Activated naive CD8-positive, alpha-beta T cell treated with anti-CD3 and anti-CD28 coated beads, Interleukin-2, amount 50 U/mL, for 24 hours (primary cell): Measurements from ENCODE around the gene LNX2.

Source experiments
- ATAC-seq: fragments of 150-1000 bp; cut with Tn5 transposase; one replicate; pipeline ENCODE4 v1.10.0; 2021
- DNase-seq: peaks from one replicate; pipeline ENCODE4 v3.0.0; 2021
- H3K27ac Mint-ChIP-seq: one replicate; pipeline ENCODE4 v1.8.0; 2021; ENCODE audit warnings: mild to moderate bottlenecking, mixed read lengths
- H3K27me3 Mint-ChIP-seq: one replicate; pipeline ENCODE4 v1.8.0; 2021; ENCODE audit warnings: mixed read lengths
- H3K36me3 Mint-ChIP-seq: one replicate; pipeline ENCODE4 v1.8.0; 2021; ENCODE audit warnings: low read depth, mixed read lengths
- H3K4me1 Mint-ChIP-seq: one replicate; pipeline ENCODE4 v1.8.0; 2021; ENCODE audit warnings: mixed read lengths
- H3K4me3 Mint-ChIP-seq: one replicate; pipeline ENCODE4 v1.8.0; 2021; ENCODE audit warnings: mild to moderate bottlenecking, moderate library complexity, mixed read lengths
- H3K9me3 Mint-ChIP-seq: one replicate; pipeline ENCODE4 v1.8.0; 2021; ENCODE audit warnings: mixed read lengths

LNX2 gene

GRCh38 chr13:27620377-27621115 lies at the start of gene LNX2:
Gene LNX2, minus strand, starts transcription at chr13:27620529. Its CDS starts 38,826 bp downstream, at chr13:27581703.
- Mint-ChIP-seq H3K4me3 (peak within 1 kb of the TSS; percentile 86), H3K27me3 (no peaks in the 10 kb centered on the region), H3K4me1 (peaks cover 55% of the 10 kb centered on the region), H3K27ac (peak within 1 kb of the TSS; percentile 86), H3K9me3 (no peaks in the 10 kb centered on the region), H3K36me3 (peaks cover 33% of the 10 kb centered on the region)
- ATAC-seq (peak; percentile 97), DNase-seq (peak; percentile 97)

DNA sequence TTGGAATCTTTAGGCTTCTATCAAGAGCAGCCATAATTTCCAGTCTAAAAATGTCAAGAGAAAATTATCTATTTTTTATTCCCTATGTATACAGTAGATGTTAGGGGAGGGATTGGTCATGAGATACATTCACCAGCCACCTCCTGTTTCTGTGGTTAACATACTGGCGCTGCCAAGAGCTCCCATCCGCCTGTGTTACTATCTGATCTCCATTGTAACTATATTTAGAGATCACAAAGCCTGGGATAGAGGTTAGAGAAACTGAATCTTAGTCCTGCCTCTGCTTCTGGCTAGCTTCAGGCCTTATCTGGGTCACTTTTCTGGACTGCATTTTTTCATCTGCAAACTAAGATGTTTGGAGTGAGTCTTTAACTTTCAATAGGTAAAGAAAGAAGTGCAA lies 47.6 kb upstream of the LNX2 start:
- DNase-seq: no peak
- H3K4me3 Mint-ChIP-seq: no peak overlapping the region
- peaks cover 10% of the 10 kb centered on the region for H3K36me3 Mint-ChIP-seq

DNA sequence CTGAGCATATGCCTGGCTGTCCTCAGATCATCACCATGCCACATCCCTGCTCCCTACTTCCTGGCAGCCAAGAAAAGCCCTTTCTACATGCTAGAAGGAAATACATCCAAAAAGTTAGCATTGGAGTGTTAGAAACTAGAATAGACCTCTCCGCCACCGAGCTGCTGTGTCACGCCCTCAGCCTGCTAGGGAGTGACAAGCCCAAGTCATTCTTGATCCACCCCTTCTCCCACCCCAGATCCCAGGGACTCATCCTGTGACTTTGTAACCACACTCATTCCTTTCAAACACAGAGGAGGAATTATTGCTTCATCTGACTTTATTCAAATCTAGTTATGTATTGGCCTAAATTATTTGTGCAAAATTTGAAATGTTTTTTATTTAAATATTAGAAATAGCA lies 46.6 kb upstream of the LNX2 start:
- DNase-seq (no peak), ATAC-seq (no peak)
- H3K27ac Mint-ChIP-seq: no peak overlapping the region
- no peaks in the 10 kb centered on the region for H3K9me3 Mint-ChIP-seq
- H3K36me3 Mint-ChIP-seq: peaks cover 10% of the 10 kb centered on the region
- no peak overlapping the region for H3K4me3 Mint-ChIP-seq
- no peaks in the 10 kb centered on the region for H3K4me1 Mint-ChIP-seq
- no peaks in the 10 kb centered on the region for H3K27me3 Mint-ChIP-seq

More for the DNA sequence above, 47.6 kb upstream of the LNX2 start:
- Mint-ChIP-seq H3K27me3 (no peaks in the 10 kb centered on the region), H3K27ac (no peak overlapping the region), H3K4me1 (no peaks in the 10 kb centered on the region), H3K9me3 (no peaks in the 10 kb centered on the region)
- ATAC-seq: no peak

DNA sequence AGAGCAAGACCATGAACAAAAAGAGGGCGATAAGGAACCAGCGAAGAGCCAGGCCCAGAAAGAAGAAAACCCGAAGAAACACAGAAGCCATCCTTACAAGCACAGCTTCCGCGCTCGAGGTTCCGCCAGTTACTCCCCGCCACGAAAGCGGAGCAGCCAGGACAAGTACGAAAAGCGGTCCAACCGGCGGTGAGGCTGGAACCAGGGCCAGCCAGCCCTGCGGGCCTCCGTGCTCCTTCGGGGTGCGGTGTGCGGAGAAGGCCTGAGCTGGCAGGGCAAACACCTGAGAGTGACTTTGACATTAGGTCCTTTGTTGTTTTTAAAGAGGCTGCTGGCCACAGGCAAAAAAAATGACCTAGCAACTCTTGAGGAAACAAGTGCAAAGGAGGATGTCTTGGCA lies 45.4 kb upstream of the LNX2 start:
- Mint-ChIP-seq H3K4me3 (no peak overlapping the region), H3K9me3 (no peaks in the 10 kb centered on the region), H3K27me3 (no peaks in the 10 kb centered on the region), H3K27ac (no peak overlapping the region), H3K4me1 (no peaks in the 10 kb centered on the region), H3K36me3 (peaks cover 10% of the 10 kb centered on the region)
- DNase-seq: no peak
- ATAC-seq: no peak

GRCh38 chr13:27665333-27665732 lies 45.0 kb upstream of the LNX2 start:
- H3K9me3 Mint-ChIP-seq: no peaks in the 10 kb centered on the region
- H3K27ac Mint-ChIP-seq: no peak overlapping the region
- no peak for ATAC-seq
- H3K4me1 Mint-ChIP-seq: no peaks in the 10 kb centered on the region
- no peak overlapping the region for H3K4me3 Mint-ChIP-seq
- peaks cover 14% of the 10 kb centered on the region for H3K36me3 Mint-ChIP-seq
- no peaks in the 10 kb centered on the region for H3K27me3 Mint-ChIP-seq
- DNase-seq: no peak

DNA sequence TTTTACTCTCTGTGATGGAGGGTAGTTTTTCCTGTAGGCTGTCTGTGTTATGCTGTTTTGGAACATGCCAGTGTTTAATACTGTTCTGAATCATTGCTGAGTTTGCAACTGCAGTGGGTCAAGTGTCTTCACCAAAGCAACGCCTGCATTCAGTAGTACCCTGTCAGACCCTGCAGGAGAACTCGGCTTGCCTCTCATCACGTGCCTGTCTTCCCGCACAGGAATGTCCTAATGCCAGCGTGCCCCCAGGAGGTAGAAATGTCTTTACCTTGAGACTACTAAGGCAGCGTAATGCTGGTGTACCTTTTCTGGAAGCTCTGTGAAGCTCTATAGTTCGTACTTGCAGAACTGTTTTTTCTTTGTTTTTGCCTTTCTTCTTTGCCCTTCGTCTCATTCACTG lies 43.6 kb upstream of the LNX2 start:
- DNase-seq (no peak), ATAC-seq (no peak)
- Mint-ChIP-seq H3K27ac (no peak overlapping the region), H3K4me1 (no peaks in the 10 kb centered on the region), H3K36me3 (peaks cover 21% of the 10 kb centered on the region), H3K9me3 (no peaks in the 10 kb centered on the region), H3K4me3 (no peak overlapping the region), H3K27me3 (no peaks in the 10 kb centered on the region)

GRCh38 chr13:27662738-27663470 lies 42.6 kb upstream of the LNX2 start:
- Mint-ChIP-seq H3K9me3 (no peaks in the 10 kb centered on the region), H3K4me3 (no peak overlapping the region), H3K27me3 (no peaks in the 10 kb centered on the region), H3K27ac (no peak overlapping the region), H3K36me3 (peaks cover 25% of the 10 kb centered on the region), H3K4me1 (no peaks in the 10 kb centered on the region)
- no peak for ATAC-seq
- no peak for DNase-seq

DNA sequence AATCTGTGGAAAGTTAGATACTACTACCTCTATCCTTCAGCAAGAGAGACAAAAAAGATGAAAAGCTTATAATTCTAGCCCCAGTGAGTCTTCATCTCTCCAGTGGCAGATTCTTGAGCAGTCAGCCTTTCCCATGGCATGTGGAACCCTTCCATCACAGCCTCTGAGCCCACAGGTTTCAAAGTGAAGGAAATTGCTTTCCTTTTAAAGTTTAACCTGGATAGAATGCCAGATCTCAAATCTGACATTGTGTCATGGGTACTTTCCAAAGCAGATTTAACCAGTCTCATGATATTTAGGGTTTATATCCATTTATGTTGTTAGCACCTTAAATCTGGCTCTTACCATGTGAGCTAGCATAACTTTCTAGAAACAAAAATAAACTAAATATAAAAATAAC lies 40.7 kb upstream of the LNX2 start:
- H3K4me1 Mint-ChIP-seq: no peaks in the 10 kb centered on the region
- H3K9me3 Mint-ChIP-seq: no peaks in the 10 kb centered on the region
- no peak overlapping the region for H3K4me3 Mint-ChIP-seq
- no peak overlapping the region for H3K27ac Mint-ChIP-seq
- ATAC-seq (no peak), DNase-seq (no peak)
- peaks cover 20% of the 10 kb centered on the region for H3K36me3 Mint-ChIP-seq
- H3K27me3 Mint-ChIP-seq: no peaks in the 10 kb centered on the region

- no peak for DNase-seq
- Mint-ChIP-seq H3K4me3 (no peak overlapping the region), H3K27me3 (no peaks in the 10 kb centered on the region), H3K4me1 (no peaks in the 10 kb centered on the region), H3K9me3 (no peaks in the 10 kb centered on the region), H3K27ac (no peak overlapping the region), H3K36me3 (peaks cover 20% of the 10 kb centered on the region)
- no peak for ATAC-seq
These were observed 40.2 kb upstream of the LNX2 start for GRCh38 chr13:27660511-27660910.

DNA sequence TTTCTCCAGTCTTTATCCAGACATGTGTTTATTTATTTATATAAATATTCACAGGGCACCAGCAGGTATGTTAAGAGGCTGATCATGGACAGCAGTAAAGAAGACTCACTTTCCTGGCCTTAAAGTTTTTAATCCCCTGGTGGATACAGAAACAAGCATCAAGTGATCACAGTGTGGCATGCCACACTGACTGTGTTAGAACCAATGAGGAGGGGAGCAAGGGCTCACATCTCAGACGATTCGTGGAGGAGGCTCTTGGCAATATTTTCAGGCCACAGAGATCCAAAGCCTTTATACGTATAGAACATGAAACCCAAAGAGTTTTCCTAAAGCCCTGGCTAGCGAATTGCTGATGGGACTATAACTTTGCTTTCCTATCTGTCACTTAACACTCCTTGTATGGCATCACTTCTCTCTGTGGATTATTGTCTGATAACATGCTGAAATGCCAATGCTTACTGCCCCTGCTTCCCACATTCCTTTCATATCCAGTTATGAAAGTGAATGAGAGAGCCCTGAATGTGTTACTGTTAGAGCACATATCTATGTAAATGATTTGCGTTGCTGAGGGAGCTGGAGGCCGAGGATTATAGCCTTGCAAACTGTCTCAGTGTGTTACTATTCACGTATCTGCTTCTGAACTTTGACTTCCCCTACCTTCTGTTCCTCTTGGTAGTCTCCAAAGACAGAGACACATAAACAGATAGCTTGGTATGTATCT lies 39.0 kb upstream of the LNX2 start:
- H3K27ac Mint-ChIP-seq: no peak overlapping the region

GRCh38 chr13:27658546-27658945 lies 38.2 kb upstream of the LNX2 start:
- H3K36me3 Mint-ChIP-seq: peaks cover 19% of the 10 kb centered on the region
- no peak for ATAC-seq
- no peak for DNase-seq
- no peak overlapping the region for H3K4me3 Mint-ChIP-seq
- no peaks in the 10 kb centered on the region for H3K9me3 Mint-ChIP-seq
- no peak overlapping the region for H3K27ac Mint-ChIP-seq
- H3K4me1 Mint-ChIP-seq: no peaks in the 10 kb centered on the region
- H3K27me3 Mint-ChIP-seq: no peaks in the 10 kb centered on the region

More for the DNA sequence above, 39.0 kb upstream of the LNX2 start:
- no peak overlapping the region for H3K4me3 Mint-ChIP-seq
- ATAC-seq (no peak), DNase-seq (no peak)
- H3K4me1 Mint-ChIP-seq: no peaks in the 10 kb centered on the region
- peaks cover 15% of the 10 kb centered on the region for H3K36me3 Mint-ChIP-seq
- no peaks in the 10 kb centered on the region for H3K9me3 Mint-ChIP-seq
- no peaks in the 10 kb centered on the region for H3K27me3 Mint-ChIP-seq

DNA sequence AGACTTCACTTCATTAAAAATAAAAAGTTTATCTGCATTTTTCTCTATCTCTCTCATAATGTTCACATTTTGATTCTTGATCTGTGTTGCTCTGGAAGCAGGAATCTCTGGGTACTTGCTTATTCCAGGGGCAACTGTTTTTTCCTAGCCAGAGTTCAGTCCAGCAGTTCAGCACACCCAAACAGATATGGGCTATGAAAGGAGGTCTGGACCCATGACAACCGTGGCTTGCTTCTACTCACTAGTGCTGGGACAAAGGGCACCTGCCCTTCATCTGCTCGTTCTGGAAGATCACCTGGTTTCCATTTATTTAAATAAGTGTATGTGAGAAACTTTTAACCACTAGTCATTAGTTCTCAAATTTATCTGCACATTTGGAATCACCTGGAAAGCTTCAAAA lies 37.4 kb upstream of the LNX2 start:
- Mint-ChIP-seq H3K27me3 (no peaks in the 10 kb centered on the region), H3K36me3 (peaks cover 19% of the 10 kb centered on the region), H3K27ac (no peak overlapping the region), H3K4me3 (no peak overlapping the region), H3K4me1 (no peaks in the 10 kb centered on the region), H3K9me3 (no peaks in the 10 kb centered on the region)
- DNase-seq (no peak), ATAC-seq (no peak)

- Mint-ChIP-seq H3K27ac (no peak overlapping the region), H3K4me1 (no peaks in the 10 kb centered on the region), H3K4me3 (no peak overlapping the region), H3K27me3 (no peaks in the 10 kb centered on the region), H3K9me3 (peaks cover 12% of the 10 kb centered on the region), H3K36me3 (peaks cover 34% of the 10 kb centered on the region)
- no peak for DNase-seq
- no peak for ATAC-seq
These were observed 34.5 kb upstream of the LNX2 start for GRCh38 chr13:27654816-27655215.

DNA sequence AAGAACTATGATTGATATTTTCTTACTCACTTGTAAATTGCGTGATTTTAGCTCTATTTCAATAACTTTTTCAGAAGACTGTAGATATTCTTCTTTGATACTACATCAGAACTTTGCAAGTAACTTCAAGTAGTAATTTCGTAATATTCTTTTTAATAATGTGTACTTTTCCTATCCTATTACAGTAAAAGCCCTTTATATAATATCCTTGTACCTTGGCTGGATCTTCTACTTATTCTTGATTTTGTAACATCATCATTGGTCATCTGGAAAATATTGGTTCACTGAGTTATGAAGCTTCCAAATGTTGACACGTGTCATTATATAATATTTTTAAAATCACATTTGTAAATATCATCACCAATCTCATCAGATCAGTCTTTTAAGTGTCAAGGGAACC lies 33.7 kb upstream of the LNX2 start:
- no peak overlapping the region for H3K4me3 Mint-ChIP-seq
- ATAC-seq: no peak

DNA sequence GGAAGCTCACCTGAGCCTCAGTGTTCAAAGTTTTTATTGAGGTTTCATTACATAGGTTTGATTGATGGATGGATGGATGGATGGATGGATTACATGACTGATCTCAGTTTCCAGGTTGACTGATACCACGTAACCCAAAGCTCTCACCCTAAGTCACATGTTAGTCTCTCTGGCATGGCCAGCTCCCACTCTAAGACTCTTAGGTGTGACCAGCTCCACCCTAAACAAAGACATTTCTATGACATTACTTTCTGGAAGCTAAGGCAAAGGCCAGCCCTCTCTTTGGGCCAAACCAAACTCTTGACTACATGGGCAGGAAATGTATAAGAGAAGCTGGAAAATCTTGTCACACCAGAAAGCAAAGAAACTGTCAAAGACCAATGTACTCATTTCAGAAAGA lies 30.0 kb upstream of the LNX2 start:
- Mint-ChIP-seq H3K27me3 (no peaks in the 10 kb centered on the region), H3K4me3 (no peak overlapping the region), H3K4me1 (peaks cover under 1% of the 10 kb centered on the region), H3K9me3 (peaks cover 17% of the 10 kb centered on the region), H3K36me3 (peaks cover 59% of the 10 kb centered on the region), H3K27ac (no peak overlapping the region)
- no peak for DNase-seq
- no peak for ATAC-seq

More for the DNA sequence above, 33.7 kb upstream of the LNX2 start:
- peaks cover 37% of the 10 kb centered on the region for H3K36me3 Mint-ChIP-seq
- peaks cover 17% of the 10 kb centered on the region for H3K9me3 Mint-ChIP-seq
- H3K27me3 Mint-ChIP-seq: no peaks in the 10 kb centered on the region
- no peak for DNase-seq
- no peak overlapping the region for H3K27ac Mint-ChIP-seq
- no peaks in the 10 kb centered on the region for H3K4me1 Mint-ChIP-seq
